DMS153 treated with DMSO at 0.1 percent for 48 hours (cell line): ENCODE measurements around the gene SFSWAP.

ENCODE experiments used
- DNase-seq: peaks from one replicate; lab custom pipeline; 2025; ENCODE audit not compliant: unreplicated experiment; lab: John Stamatoyannopoulos, UW

Gene SFSWAP

GRCh38 chr12:131784909-131785762 is 74.2 kb downstream of the SFSWAP start:
- DNase-seq = no peak

GRCh38 chr12:131785763-131786330 is 75.0 kb downstream of the SFSWAP start:
- DNase-seq = no peak

GRCh38 chr12:131786331-131786730 is 75.4 kb downstream of the SFSWAP start:
- DNase-seq = no peak

- no peak for DNase-seq
Observed at GRCh38 chr12:131787143-131787660, 76.3 kb downstream of the SFSWAP start.

- no peak for DNase-seq
Observed at GRCh38 chr12:131788070-131788469, 77.2 kb downstream of the SFSWAP start.

GRCh38 chr12:131789638-131790037 is 78.7 kb downstream of the SFSWAP start:
- DNase-seq = no peak

- DNase-seq = no peak
Observed at GRCh38 chr12:131793243-131794022, 82.5 kb downstream of the SFSWAP start.

GRCh38 chr12:131794061-131794460 is 83.2 kb downstream of the SFSWAP start:
- no peak for DNase-seq

- no peak for DNase-seq
Observed at GRCh38 chr12:131794573-131794972, 83.7 kb downstream of the SFSWAP start.

- no peak for DNase-seq
Observed at GRCh38 chr12:131795064-131795463, 84.2 kb downstream of the SFSWAP start.

GRCh38 chr12:131795690-131796410 is 85.0 kb downstream of the SFSWAP start:
- DNase-seq = no peak

GRCh38 chr12:131796411-131796736 is 85.5 kb downstream of the SFSWAP start:
- no peak for DNase-seq

- DNase-seq = no peak
Observed at GRCh38 chr12:131796754-131797587, 86.1 kb downstream of the SFSWAP start.

GRCh38 chr12:131797588-131797934 is 86.7 kb downstream of the SFSWAP start:
- no peak for DNase-seq

GRCh38 chr12:131799195-131799594 is 88.3 kb downstream of the SFSWAP start:
- no peak for DNase-seq

GRCh38 chr12:131799828-131800593 is 89.1 kb downstream of the SFSWAP start:
- DNase-seq = no peak

- no peak for DNase-seq
Observed at GRCh38 chr12:131800594-131801135, 89.8 kb downstream of the SFSWAP start.

- DNase-seq = no peak
Observed at GRCh38 chr12:131801254-131801866, 90.5 kb downstream of the SFSWAP start.
